GM12875 (cell line): ENCODE data around the gene ZBTB11.
"Not testable (repeated sequence)": the region's sequence is repeated elsewhere in the genome, so short reads cannot be mapped to it uniquely, and the experiment has no call there.

ENCODE experiments used
- H3K4me3 ChIP-seq: one replicate; pipeline ENCODE4 v1.5.1; 2011; ENCODE audit warnings: low read depth, low read length, control low read depth
- TF ChIP-seq, protein P1 (sequence below): IDR thresholded peaks from 2 replicates; pipeline ENCODE4 v1.5.1; 2011; ENCODE audit warnings: low read depth, mild to moderate bottlenecking, control low read depth, inconsistent platforms, low read length, moderate library complexity, borderline replicate concordance; ENCODE audit not compliant: insufficient read depth

Gene ZBTB11

GRCh38 chr3:101625879-101626278 is 51.1 kb downstream of the ZBTB11 start:
- H3K4me3 ChIP-seq, result no peak overlapping the region
- TF ChIP-seq, protein P1, sequence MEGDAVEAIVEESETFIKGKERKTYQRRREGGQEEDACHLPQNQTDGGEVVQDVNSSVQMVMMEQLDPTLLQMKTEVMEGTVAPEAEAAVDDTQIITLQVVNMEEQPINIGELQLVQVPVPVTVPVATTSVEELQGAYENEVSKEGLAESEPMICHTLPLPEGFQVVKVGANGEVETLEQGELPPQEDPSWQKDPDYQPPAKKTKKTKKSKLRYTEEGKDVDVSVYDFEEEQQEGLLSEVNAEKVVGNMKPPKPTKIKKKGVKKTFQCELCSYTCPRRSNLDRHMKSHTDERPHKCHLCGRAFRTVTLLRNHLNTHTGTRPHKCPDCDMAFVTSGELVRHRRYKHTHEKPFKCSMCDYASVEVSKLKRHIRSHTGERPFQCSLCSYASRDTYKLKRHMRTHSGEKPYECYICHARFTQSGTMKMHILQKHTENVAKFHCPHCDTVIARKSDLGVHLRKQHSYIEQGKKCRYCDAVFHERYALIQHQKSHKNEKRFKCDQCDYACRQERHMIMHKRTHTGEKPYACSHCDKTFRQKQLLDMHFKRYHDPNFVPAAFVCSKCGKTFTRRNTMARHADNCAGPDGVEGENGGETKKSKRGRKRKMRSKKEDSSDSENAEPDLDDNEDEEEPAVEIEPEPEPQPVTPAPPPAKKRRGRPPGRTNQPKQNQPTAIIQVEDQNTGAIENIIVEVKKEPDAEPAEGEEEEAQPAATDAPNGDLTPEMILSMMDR, result no peak

DNA sequence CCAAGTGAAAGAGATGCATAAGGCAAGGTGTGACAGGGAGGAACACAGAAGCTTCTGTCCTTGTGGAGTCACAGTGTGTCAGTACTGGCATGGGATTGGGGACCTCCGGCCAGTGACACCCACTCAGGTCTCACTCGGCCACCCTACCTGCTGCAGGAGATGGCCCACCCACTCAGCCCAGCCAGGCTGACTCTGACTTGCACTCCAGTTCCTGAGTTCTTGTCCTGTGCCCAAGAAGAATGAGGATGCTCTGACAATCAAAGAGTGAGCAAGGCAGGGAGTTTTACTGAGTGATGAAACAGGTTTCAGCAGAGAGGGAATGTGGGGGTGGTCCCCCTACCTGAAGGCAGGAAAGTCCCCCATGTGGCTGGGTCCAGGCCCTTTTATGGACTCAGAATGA is 52.1 kb downstream of the ZBTB11 start:
- TF ChIP-seq, protein P1, result no peak
- H3K4me3 ChIP-seq, result no peak overlapping the region

DNA sequence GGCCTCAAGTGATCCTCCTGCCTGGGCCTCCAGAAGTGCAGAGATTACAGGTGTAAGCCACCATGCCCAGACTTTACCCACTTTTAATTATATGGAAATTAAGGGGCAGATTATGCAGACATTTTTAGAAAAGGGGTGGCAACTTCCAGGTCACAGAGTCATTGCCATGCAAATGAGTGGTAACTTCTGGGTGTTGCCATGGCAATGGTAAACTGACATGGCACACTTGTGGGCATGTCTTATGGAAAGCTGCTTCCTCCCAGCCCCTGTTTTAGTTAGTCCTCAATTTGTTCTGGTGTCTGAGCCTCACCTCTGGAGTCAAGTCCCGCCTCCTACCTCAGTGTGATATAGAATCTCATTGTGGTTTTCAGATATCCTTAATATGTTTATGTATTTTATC is 53.3 kb downstream of the ZBTB11 start:
- H3K4me3 ChIP-seq, result no peak overlapping the region
- TF ChIP-seq, protein P1, result no peak

- no peak overlapping the region for H3K4me3 ChIP-seq
- TF ChIP-seq, protein P1, result no peak
Observed at GRCh38 chr3:101619734-101620133, 57.2 kb downstream of the ZBTB11 start.

GRCh38 chr3:101618726-101619125 is 58.2 kb downstream of the ZBTB11 start:
- H3K4me3 ChIP-seq, result no peak overlapping the region
- TF ChIP-seq, protein P1, result no peak

GRCh38 chr3:101617478-101617877 is 59.5 kb downstream of the ZBTB11 start:
- H3K4me3 ChIP-seq, result no peak overlapping the region
- TF ChIP-seq, protein P1, result no peak

GRCh38 chr3:101615525-101615924 is 61.4 kb downstream of the ZBTB11 start:
- TF ChIP-seq, protein P1, result no peak
- H3K4me3 ChIP-seq, result no peak overlapping the region

GRCh38 chr3:101613014-101613413 is 63.9 kb downstream of the ZBTB11 start:
- H3K4me3 ChIP-seq, result not testable (repeated sequence)
